Vagina (tissue), 2 donors: ENCODE data around the gene DENND4A. TPM values are rescaled to one million over a fixed set of nuclear protein-coding genes. Genes with fewer than 3 reads are reported as not detected.

Source experiments
- DNase-seq, 2 donors: peaks; one replicate each; pipeline ENCODE4 v3.0.0-alpha.2; 2017; ENCODE audit errors: extremely low spot score in 2 of 2
- H3K27ac ChIP-seq: fragments of 200-600 bp; sonication (generic); one replicate; pipeline ENCODE4 v1.5.1; 2019
- H3K27me3 ChIP-seq: fragments of 200-600 bp; sonication (generic); one replicate; pipeline ENCODE4 v1.5.1; 2019
- H3K36me3 ChIP-seq, 2 donors: fragments of 200-600 bp; sonication (generic); one replicate each; pipeline ENCODE4 v1.5.1; 2017 to 2019
- H3K4me1 ChIP-seq: fragments of 200-600 bp; sonication (generic); one replicate; pipeline ENCODE4 v1.5.1; 2019
- H3K4me3 ChIP-seq, 2 donors: fragments of 200-600 bp; sonication (generic); 1 replicate in 1 of 2; 2 replicates in 1 of 2; pipeline ENCODE4 v1.5.1; 2016 to 2019
- H3K9me3 ChIP-seq: fragments of 200-600 bp; sonication (generic); one replicate; pipeline ENCODE4 v1.5.1; 2019
- POLR2A ChIP-seq, 2 donors: fragments of 450-650 bp; IDR thresholded peaks; one replicate each; pipeline ENCODE4 v1.6.1; 2017; ENCODE audit warnings: antibody characterized with exemption in 2 of 2, mild to moderate bottlenecking in 2 of 2, moderate library complexity in 2 of 2
- POLR2AphosphoS5 ChIP-seq, 2 donors: sonication (generic); formaldehyde crosslinking; IDR thresholded peaks; one replicate each; pipeline ENCODE4 v1.9.0; 2017; ENCODE audit warnings: antibody characterized with exemption in 2 of 2, mild to moderate bottlenecking in 2 of 2, low read depth in 1 of 2; ENCODE audit not compliant: insufficient read depth in 1 of 2
- intact Hi-C: fragments of 100-400 bp; cut with DNase I; formaldehyde crosslinking; loops from one replicate; pipeline ENCODE4 v1.15.1; 2023
- total RNA-seq: library from RNA; depleted of rRNA; stranded (reverse); fragments of >200 nt; gene quantifications from one replicate; pipeline ENCODE4 v1.2.3, GENCODE V29; 2016
- TF ChIP-seq, protein P1 (sequence below), 3 experiments: fragments of 450-650 bp in 2 of 3; fragments of 200-600 bp in 1 of 3; sonication (generic) in 1 of 3; IDR thresholded peaks; one replicate each; pipeline ENCODE4 v1.5.1; 2017 to 2019; ENCODE audit warnings: antibody characterized with exemption in 3 of 3, mild to moderate bottlenecking in 2 of 3, moderate library complexity in 2 of 3

Gene DENND4A
- total RNA-seq, 1 donor from 2014 or later = 28.7 TPM

- H3K4me1 ChIP-seq = peaks cover 25% of the 10 kb centered on the region
- no peaks in the 10 kb centered on the region for H3K27me3 ChIP-seq
- no peaks in the 10 kb centered on the region for H3K36me3 ChIP-seq
- DNase-seq = no peak
- H3K4me3 ChIP-seq = no peak overlapping the region
- intact Hi-C loops = no loop called here
- no peak overlapping the region for H3K27ac ChIP-seq
- H3K9me3 ChIP-seq = no peaks in the 10 kb centered on the region
- TF ChIP-seq POLR2A (IDR thresholded peaks at IDR 0.05) = no peak
- TF ChIP-seq POLR2AphosphoS5 (IDR thresholded peaks at IDR 0.05; ENCODE audit: insufficient read depth in 1 of 2, low read depth in 1 of 2) = no peak
- TF ChIP-seq, protein P1, sequence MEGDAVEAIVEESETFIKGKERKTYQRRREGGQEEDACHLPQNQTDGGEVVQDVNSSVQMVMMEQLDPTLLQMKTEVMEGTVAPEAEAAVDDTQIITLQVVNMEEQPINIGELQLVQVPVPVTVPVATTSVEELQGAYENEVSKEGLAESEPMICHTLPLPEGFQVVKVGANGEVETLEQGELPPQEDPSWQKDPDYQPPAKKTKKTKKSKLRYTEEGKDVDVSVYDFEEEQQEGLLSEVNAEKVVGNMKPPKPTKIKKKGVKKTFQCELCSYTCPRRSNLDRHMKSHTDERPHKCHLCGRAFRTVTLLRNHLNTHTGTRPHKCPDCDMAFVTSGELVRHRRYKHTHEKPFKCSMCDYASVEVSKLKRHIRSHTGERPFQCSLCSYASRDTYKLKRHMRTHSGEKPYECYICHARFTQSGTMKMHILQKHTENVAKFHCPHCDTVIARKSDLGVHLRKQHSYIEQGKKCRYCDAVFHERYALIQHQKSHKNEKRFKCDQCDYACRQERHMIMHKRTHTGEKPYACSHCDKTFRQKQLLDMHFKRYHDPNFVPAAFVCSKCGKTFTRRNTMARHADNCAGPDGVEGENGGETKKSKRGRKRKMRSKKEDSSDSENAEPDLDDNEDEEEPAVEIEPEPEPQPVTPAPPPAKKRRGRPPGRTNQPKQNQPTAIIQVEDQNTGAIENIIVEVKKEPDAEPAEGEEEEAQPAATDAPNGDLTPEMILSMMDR (IDR thresholded peaks at IDR 0.05) = no peak
Measured at GRCh38 chr15:65837301-65838294, 45.5 kb upstream of the DENND4A start.

GRCh38 chr15:65836665-65837064 lies 44.6 kb upstream of the DENND4A start:
- DNase-seq = no peak
- no peak for TF ChIP-seq POLR2A (IDR thresholded peaks at IDR 0.05)
- TF ChIP-seq, protein P1 (IDR thresholded peaks at IDR 0.05) = no peak
- no peak for TF ChIP-seq POLR2AphosphoS5 (IDR thresholded peaks at IDR 0.05; ENCODE audit: insufficient read depth in 1 of 2, low read depth in 1 of 2)
- H3K4me3 ChIP-seq = no peak overlapping the region
- no peaks in the 10 kb centered on the region for H3K9me3 ChIP-seq
- intact Hi-C loops = no loop called here
- H3K27me3 ChIP-seq = no peaks in the 10 kb centered on the region
- no peak overlapping the region for H3K27ac ChIP-seq
- no peaks in the 10 kb centered on the region for H3K36me3 ChIP-seq
- peaks cover 33% of the 10 kb centered on the region for H3K4me1 ChIP-seq

DNA sequence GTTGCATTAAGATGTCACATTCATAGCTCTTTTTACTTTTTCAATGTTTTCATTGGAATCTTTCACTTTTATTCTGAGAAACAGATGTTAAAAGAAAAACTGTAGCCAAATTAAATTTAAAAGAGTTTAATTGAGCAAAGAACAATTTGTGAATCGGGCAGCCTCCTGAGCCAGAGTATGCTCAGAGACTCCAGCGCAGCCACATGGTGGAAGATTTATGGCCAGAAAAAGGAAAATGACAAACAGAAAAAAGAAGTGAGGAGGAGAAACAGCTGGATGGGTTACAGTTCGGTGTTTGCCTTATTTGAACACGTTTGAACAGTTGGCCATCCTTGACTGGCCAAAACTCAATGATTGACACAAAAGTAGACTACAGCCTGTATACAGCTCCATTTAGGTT lies 43.4 kb upstream of the DENND4A start:
- Histone ChIP-seq H3K27ac (no peak overlapping the region), H3K4me3 (no peak overlapping the region), H3K36me3 (no peaks in the 10 kb centered on the region), H3K4me1 (peaks cover 31% of the 10 kb centered on the region), H3K9me3 (no peaks in the 10 kb centered on the region), H3K27me3 (no peaks in the 10 kb centered on the region)
- intact Hi-C loops = no loop called here
- TF ChIP-seq POLR2A (IDR thresholded peaks at IDR 0.05) (no peak), POLR2AphosphoS5 (IDR thresholded peaks at IDR 0.05; ENCODE audit: insufficient read depth in 1 of 2, low read depth in 1 of 2) (no peak)
- TF ChIP-seq, protein P1 (IDR thresholded peaks at IDR 0.05) = no peak
- no peak for DNase-seq

- no peak overlapping the region for H3K4me3 ChIP-seq
- no peaks in the 10 kb centered on the region for H3K27me3 ChIP-seq
- no peaks in the 10 kb centered on the region for H3K9me3 ChIP-seq
- peaks cover 31% of the 10 kb centered on the region for H3K4me1 ChIP-seq
- no peak for DNase-seq
- intact Hi-C loops = no loop called here
- TF ChIP-seq POLR2AphosphoS5 (IDR thresholded peaks at IDR 0.05; ENCODE audit: insufficient read depth in 1 of 2, low read depth in 1 of 2) = no peak
- no peak for TF ChIP-seq POLR2A (IDR thresholded peaks at IDR 0.05)
- TF ChIP-seq, protein P1 (IDR thresholded peaks at IDR 0.05) = no peak
- H3K27ac ChIP-seq = peak overlapping the region; percentile 86
- H3K36me3 ChIP-seq = no peaks in the 10 kb centered on the region
Measured at GRCh38 chr15:65834603-65835282, 42.6 kb upstream of the DENND4A start.
